ENCODE results near the gene AKR1E2.

Gene AKR1E2
- total RNA-seq = 9.6 reads per million, percentile 31 among the genes with 10 or more reads in this experiment

- DNase-seq = peak; percentile 49
These were observed at the start of gene AKR1E2 for GRCh38 chr10:4825868-4826791. Gene AKR1E2 (plus strand): TSS chr10:4826207. CDS start chr10:4826325, 118 bp downstream.

- DNase-seq = no peak
These were observed 49.8 kb upstream of the AKR1E2 start for GRCh38 chr10:4776234-4776638.

GRCh38 chr10:4778761-4779160 lies 47.2 kb upstream of the AKR1E2 start:
- no peak for DNase-seq

- no peak for DNase-seq
These were observed 45.9 kb upstream of the AKR1E2 start for GRCh38 chr10:4780091-4780490.

GRCh38 chr10:4780782-4781181 lies 45.2 kb upstream of the AKR1E2 start:
- DNase-seq = no peak

- no peak for DNase-seq
These were observed 44.1 kb upstream of the AKR1E2 start for GRCh38 chr10:4781955-4782354.

GRCh38 chr10:4784667-4785333 lies 41.2 kb upstream of the AKR1E2 start:
- no peak for DNase-seq

- DNase-seq = no peak
These were observed 39.8 kb upstream of the AKR1E2 start for GRCh38 chr10:4786043-4786839.

GRCh38 chr10:4790045-4790444 lies 36.0 kb upstream of the AKR1E2 start:
- DNase-seq = no peak

GRCh38 chr10:4790922-4791321 lies 35.1 kb upstream of the AKR1E2 start:
- DNase-seq = no peak

GRCh38 chr10:4792381-4792780 lies 33.6 kb upstream of the AKR1E2 start:
- DNase-seq = no peak

GRCh38 chr10:4801405-4801804 lies 24.6 kb upstream of the AKR1E2 start:
- no peak for DNase-seq

- no peak for DNase-seq
These were observed 23.1 kb upstream of the AKR1E2 start for GRCh38 chr10:4802711-4803487.

- DNase-seq = no peak
These were observed 22.2 kb upstream of the AKR1E2 start for GRCh38 chr10:4803822-4804221.

GRCh38 chr10:4804465-4804864 lies 21.5 kb upstream of the AKR1E2 start:
- DNase-seq = no peak

- DNase-seq = no peak
These were observed 19.5 kb upstream of the AKR1E2 start for GRCh38 chr10:4806534-4806933.

- DNase-seq = no peak
These were observed 18.1 kb upstream of the AKR1E2 start for GRCh38 chr10:4807761-4808507.

- no peak for DNase-seq
These were observed 16.9 kb upstream of the AKR1E2 start for GRCh38 chr10:4809156-4809555.

GRCh38 chr10:4810092-4810491 lies 15.9 kb upstream of the AKR1E2 start:
- DNase-seq = no peak

GRCh38 chr10:4812046-4812445 lies 14.0 kb upstream of the AKR1E2 start:
- DNase-seq = no peak

GRCh38 chr10:4813023-4813422 lies 13.0 kb upstream of the AKR1E2 start:
- no peak for DNase-seq

GRCh38 chr10:4813496-4813895 lies 12.5 kb upstream of the AKR1E2 start:
- DNase-seq = no peak
